ENCODE results near the gene ALMS1. TPM values are rescaled to one million over a fixed set of nuclear protein-coding genes. Genes with fewer than 3 reads are reported as not detected.

Gene ALMS1
- polyA plus RNA-seq, 2 of the 4 experiments (the other 2 are of a cell fraction): 5.2 to 13.5 TPM

DNA sequence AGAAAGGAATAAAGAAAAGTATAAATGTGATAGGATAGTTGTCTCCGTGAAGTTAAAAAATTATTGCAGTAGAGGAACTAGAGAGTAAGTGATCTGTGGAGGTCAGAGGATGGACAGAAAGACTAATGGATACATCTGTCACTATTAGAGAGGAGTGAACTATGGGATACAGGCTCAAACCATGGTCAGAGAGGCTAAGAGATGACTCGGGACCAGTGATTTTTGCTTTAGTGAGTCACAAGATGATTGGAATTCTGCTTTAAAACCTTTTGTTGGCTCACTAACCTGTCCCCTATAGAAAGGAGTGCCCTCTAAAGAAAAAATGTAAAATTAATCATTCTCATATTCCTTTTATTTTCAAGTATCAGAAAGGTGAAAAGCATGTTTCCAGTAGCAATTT is 30.3 kb downstream of the ALMS1 start:
- FAIRE-seq (no peak), ATAC-seq (no peak), DNase-seq (ENCODE audit: low read depth in 1 of 2, low spot score in 1 of 2) (no peak)
- Histone ChIP-seq H3K4me3 (no peak overlapping the region), H3K4me1 (no peaks in the 10 kb centered on the region), H3K9me3 (no peaks in the 10 kb centered on the region), H3K27ac (no peak overlapping the region), H3K4me2 (no peak overlapping the region)
- 73% methylated on average over 2 of the region's 2 CpGs for WGBS (ENCODE audit: missing lambda C conversion rate)
- no peak for TF ChIP-seq RCOR1 (IDR thresholded peaks at IDR 0.05; ENCODE audit: low read depth, low read length)
- TF ChIP-seq, protein P1, sequence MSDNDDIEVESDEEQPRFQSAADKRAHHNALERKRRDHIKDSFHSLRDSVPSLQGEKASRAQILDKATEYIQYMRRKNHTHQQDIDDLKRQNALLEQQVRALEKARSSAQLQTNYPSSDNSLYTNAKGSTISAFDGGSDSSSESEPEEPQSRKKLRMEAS (IDR thresholded peaks at IDR 0.05): no peak
- TF ChIP-seq, protein P2, sequence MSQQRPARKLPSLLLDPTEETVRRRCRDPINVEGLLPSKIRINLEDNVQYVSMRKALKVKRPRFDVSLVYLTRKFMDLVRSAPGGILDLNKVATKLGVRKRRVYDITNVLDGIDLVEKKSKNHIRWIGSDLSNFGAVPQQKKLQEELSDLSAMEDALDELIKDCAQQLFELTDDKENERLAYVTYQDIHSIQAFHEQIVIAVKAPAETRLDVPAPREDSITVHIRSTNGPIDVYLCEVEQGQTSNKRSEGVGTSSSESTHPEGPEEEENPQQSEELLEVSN (IDR thresholded peaks at IDR 0.05; ENCODE audit: borderline replicate concordance, low read depth): no peak
- TF ChIP-seq, protein P3, sequence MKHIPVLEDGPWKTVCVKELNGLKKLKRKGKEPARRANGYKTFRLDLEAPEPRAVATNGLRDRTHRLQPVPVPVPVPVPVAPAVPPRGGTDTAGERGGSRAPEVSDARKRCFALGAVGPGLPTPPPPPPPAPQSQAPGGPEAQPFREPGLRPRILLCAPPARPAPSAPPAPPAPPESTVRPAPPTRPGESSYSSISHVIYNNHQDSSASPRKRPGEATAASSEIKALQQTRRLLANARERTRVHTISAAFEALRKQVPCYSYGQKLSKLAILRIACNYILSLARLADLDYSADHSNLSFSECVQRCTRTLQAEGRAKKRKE (CRISPR knock-in tag; IDR thresholded peaks at IDR 0.05; ENCODE audit: low read depth): no peak
- TF ChIP-seq HEYL (CRISPR knock-in tag; IDR thresholded peaks at IDR 0.05): no peak
- TF ChIP-seq EHMT2 (IDR thresholded peaks at IDR 0.05; ENCODE audit: low read depth): no peak
- TF ChIP-seq PHF8 (IDR thresholded peaks at IDR 0.05; ENCODE audit: borderline replicate concordance, low read depth): no peak
- TF ChIP-seq ZNF302 (CRISPR knock-in tag; IDR thresholded peaks at IDR 0.05): no peak
- TF ChIP-seq JUN (IDR thresholded peaks at IDR 0.05): no peak
- TF ChIP-seq NPAS2 (CRISPR knock-in tag; IDR thresholded peaks at IDR 0.05; ENCODE audit: borderline replicate concordance): no peak
- ChIA-PET POLR2A (no interaction called here), CTCF (no interaction called here)

DNA sequence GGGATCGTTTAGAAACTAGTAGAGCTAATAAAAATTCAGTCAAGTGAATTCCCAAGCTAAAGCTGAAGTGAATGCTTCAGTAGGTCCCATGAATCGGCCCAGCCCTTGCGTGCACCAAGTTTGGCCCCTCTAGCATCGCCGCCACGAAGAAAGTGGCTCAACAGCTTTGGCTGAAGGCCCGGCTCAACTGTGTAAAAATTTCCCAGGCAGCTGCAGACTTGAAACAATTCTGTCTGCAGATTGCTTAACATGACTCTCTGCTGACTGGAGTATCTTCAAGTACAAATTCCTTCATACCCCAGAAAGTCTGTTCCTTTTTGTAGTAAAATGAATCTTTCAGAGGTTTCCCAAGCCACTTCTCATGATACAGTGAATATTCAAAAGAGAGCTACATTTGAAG is 32.7 kb downstream of the ALMS1 start:
- Histone ChIP-seq H3K4me3 (no peak overlapping the region), H3K4me1 (no peaks in the 10 kb centered on the region), H3K27ac (no peak overlapping the region), H3K9me3 (no peaks in the 10 kb centered on the region), H3K4me2 (no peak overlapping the region)
- ChIA-PET CTCF (interaction anchor here (0.8 kb wide), 1 partner anchor 22 kb away, joined by 3 read pairs; no protein-coding TSS in a partner anchor), POLR2A (no interaction called here)
- DNase-seq (ENCODE audit: low read depth in 1 of 2, low spot score in 1 of 2) (no peak), ATAC-seq (no peak), FAIRE-seq (no peak)
- TF ChIP-seq, protein P4, sequence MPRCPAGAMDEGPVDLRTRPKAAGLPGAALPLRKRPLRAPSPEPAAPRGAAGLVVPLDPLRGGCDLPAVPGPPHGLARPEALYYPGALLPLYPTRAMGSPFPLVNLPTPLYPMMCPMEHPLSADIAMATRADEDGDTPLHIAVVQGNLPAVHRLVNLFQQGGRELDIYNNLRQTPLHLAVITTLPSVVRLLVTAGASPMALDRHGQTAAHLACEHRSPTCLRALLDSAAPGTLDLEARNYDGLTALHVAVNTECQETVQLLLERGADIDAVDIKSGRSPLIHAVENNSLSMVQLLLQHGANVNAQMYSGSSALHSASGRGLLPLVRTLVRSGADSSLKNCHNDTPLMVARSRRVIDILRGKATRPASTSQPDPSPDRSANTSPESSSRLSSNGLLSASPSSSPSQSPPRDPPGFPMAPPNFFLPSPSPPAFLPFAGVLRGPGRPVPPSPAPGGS (IDR thresholded peaks at IDR 0.05): no peak
- TF ChIP-seq JUN (IDR thresholded peaks at IDR 0.05): no peak
- no peak for TF ChIP-seq SREBF2 (IDR thresholded peaks at IDR 0.05)
- no peak for TF ChIP-seq HDAC2 (IDR thresholded peaks at IDR 0.05)
- TF ChIP-seq JUNB (IDR thresholded peaks at IDR 0.05): no peak
- no peak for TF ChIP-seq PHF8 (IDR thresholded peaks at IDR 0.05; ENCODE audit: borderline replicate concordance, low read depth)
- TF ChIP-seq KDM1A (IDR thresholded peaks at IDR 0.05; ENCODE audit: low read depth): no peak
- TF ChIP-seq MYC (IDR thresholded peaks at IDR 0.05; ENCODE audit: borderline replicate concordance, low read length): no peak
- TF ChIP-seq, protein P3 (CRISPR knock-in tag; IDR thresholded peaks at IDR 0.05; ENCODE audit: low read depth): no peak
- TF ChIP-seq, protein P1 (IDR thresholded peaks at IDR 0.05): no peak
- TF ChIP-seq CBX2 (IDR thresholded peaks at IDR 0.05; ENCODE audit: borderline replicate concordance, low read depth): no peak
- TF ChIP-seq ZSCAN20 (CRISPR knock-in tag; IDR thresholded peaks at IDR 0.05): no peak
- 95% methylated on average over 7 of the region's 7 CpGs for WGBS (ENCODE audit: missing lambda C conversion rate)

DNA sequence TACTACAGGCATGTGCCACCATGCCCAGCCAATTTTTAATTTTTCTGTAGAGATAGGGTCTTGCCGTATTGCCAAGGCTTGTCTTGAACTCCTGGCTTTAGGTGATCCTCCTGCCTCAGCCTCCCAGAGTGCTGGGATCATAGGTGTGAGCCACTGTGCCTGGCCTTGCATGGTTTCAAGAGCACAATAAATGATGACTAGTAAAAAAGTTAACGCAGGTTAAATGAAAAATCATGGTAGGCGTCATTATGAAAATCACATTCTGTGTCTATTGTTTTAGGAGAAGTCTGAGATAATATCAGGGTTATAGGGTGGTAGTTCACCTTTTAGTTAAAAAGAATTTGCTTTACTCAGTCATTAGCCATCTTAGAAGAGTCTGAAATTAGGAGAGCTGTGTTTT is 38.3 kb downstream of the ALMS1 start:
- Histone ChIP-seq H3K9me3 (no peaks in the 10 kb centered on the region), H3K4me1 (no peaks in the 10 kb centered on the region), H3K27ac (no peak overlapping the region), H3K4me3 (no peak overlapping the region), H3K4me2 (no peak overlapping the region)
- WGBS (ENCODE audit: missing lambda C conversion rate): 93% methylated on average over 3 of the region's 3 CpGs
- CTCF ChIA-PET: no interaction called here
- peak; percentile 69 for TF ChIP-seq MAFK (IDR thresholded peaks at IDR 0.05; ENCODE audit: partially characterized antibody)
- TF ChIP-seq, protein P4 (IDR thresholded peaks at IDR 0.05): no peak
- ATAC-seq (no peak), FAIRE-seq (no peak), DNase-seq (ENCODE audit: low read depth in 1 of 2, low spot score in 1 of 2) (no peak)
- POLR2A ChIA-PET: no interaction called here
